A549 (cell line): ENCODE results near the gene COQ8B. TPM values are rescaled to one million over a fixed set of nuclear protein-coding genes. Genes with fewer than 3 reads are reported as not detected.
A peak's percentile ranks its signal among the peaks of the same experiment; 100 is the strongest.

Experiments
- ATAC-seq, 2 experiments: fragments of 200-7000 bp in 1 of 2; fragments of >200 bp in 1 of 2; cut with Nextera tagmentation in 1 of 2; cut with Tn5 transposase in 1 of 2; 3 replicates each; pipeline versions ENCODE4 v1.8.0 to v1.9.1; 2018 to 2020; ENCODE audit warnings: mild to moderate bottlenecking in 1 of 2, moderate library complexity in 1 of 2
- CTCF ChIA-PET: fragments of 300-600 bp; sonication (Branson Sonifier 250); formaldehyde crosslinking; extraction: SDS; loops from one replicate; lab custom pipeline; 2021; ENCODE audit warnings: antibody characterized with exemption, inconsistent platforms; lab: Yijun Ruan, JAX
- POLR2A ChIA-PET: fragments of 350-600 bp; formaldehyde crosslinking; extraction: SDS; loops from one replicate; lab custom pipeline; 2021; ENCODE audit warnings: antibody characterized with exemption, inconsistent platforms; lab: Yijun Ruan, JAX
- DNase-seq, 2 experiments: peaks; one replicate each; pipeline versions ENCODE4 v3.0.0 to v3.0.0-alpha.2; 2011 to 2016; ENCODE audit warnings: low read depth in 1 of 2, low spot score in 1 of 2
- FAIRE-seq: peaks from 2 replicates; lab custom pipeline; 2011; peaks lifted over from hg19 to GRCh38; lab: Jason Lieb, UNC
- H3K27ac ChIP-seq, 2 experiments: fragments of >200 bp; sonication (Bioruptor Twin); formaldehyde crosslinking; 3 replicates each; pipeline ENCODE4 v1.5.1; 2016 to 2017
- H3K4me1 ChIP-seq: fragments of >200 bp; sonication (Bioruptor Twin); formaldehyde crosslinking; 3 replicates; pipeline ENCODE4 v1.6.1; 2016
- H3K4me2 ChIP-seq: fragments of >200 bp; sonication (Bioruptor Twin); formaldehyde crosslinking; 3 replicates; pipeline ENCODE4 v1.6.1; 2016
- H3K4me3 ChIP-seq: fragments of >200 bp; sonication (Bioruptor Twin); formaldehyde crosslinking; 3 replicates; pipeline ENCODE4 v1.5.1; 2016
- H3K9me3 ChIP-seq: fragments of >200 bp; sonication (Bioruptor Twin); formaldehyde crosslinking; 3 replicates; pipeline ENCODE4 v1.6.1; 2016
- CBX2 ChIP-seq: fragments of 200-600 bp; sonication (generic); IDR thresholded peaks from 2 replicates; pipeline ENCODE4 v1.6.1; 2016; ENCODE audit warnings: low read depth, mild to moderate bottlenecking, borderline replicate concordance
- CEBPB ChIP-seq, 2 experiments: fragments of >200 bp in 1 of 2; sonication (Bioruptor Twin) in 1 of 2; formaldehyde crosslinking in 1 of 2; IDR thresholded peaks; 2 replicates each; pipeline ENCODE4 v1.6.1; 2012 to 2016
- FOSB ChIP-seq: fragments of 250-450 bp; sonication (Bioruptor Pico); IDR thresholded peaks from 2 replicates; pipeline ENCODE4 v1.5.0; 2020; ENCODE audit warnings: mild to moderate bottlenecking, moderate library complexity
- HDAC2 ChIP-seq: fragments of 200-600 bp; sonication (generic); IDR thresholded peaks from 2 replicates; pipeline ENCODE4 v1.6.1; 2016
- HOXB13 ChIP-seq: fragments of 250-450 bp; sonication (Bioruptor Pico); IDR thresholded peaks from 2 replicates; pipeline ENCODE4 v1.5.0; 2020; ENCODE audit warnings: low read depth, mild to moderate bottlenecking, moderate library complexity
- JUNB ChIP-seq: fragments of >200 bp; sonication (Bioruptor Twin); formaldehyde crosslinking; IDR thresholded peaks from 2 replicates; pipeline ENCODE4 v1.6.1; 2016
- KDM1A ChIP-seq: fragments of 200-600 bp; sonication (generic); IDR thresholded peaks from 2 replicates; pipeline ENCODE4 v1.6.1; 2016; ENCODE audit warnings: low read depth, mild to moderate bottlenecking
- MYC ChIP-seq: IDR thresholded peaks from 2 replicates; pipeline ENCODE4 v1.6.1; 2012; ENCODE audit warnings: mild to moderate bottlenecking, inconsistent platforms, low read length, improper control_type of control experiment, borderline replicate concordance
- NFE2L2 ChIP-seq: fragments of 150-350 bp; conservative IDR thresholded peaks from 2 replicates; pipeline ENCODE4 v1.6.1; 2014; ENCODE audit warnings: low read length
- NR3C1 ChIP-seq: fragments of >200 bp; sonication (Bioruptor Twin); formaldehyde crosslinking; IDR thresholded peaks from 3 replicates; pipeline ENCODE4 v1.6.1; 2017
- RAD21 ChIP-seq, 2 experiments: fragments of >200 bp in 1 of 2; sonication (Bioruptor Twin) in 1 of 2; formaldehyde crosslinking in 1 of 2; IDR thresholded peaks in 1 of 2; conservative IDR thresholded peaks in 1 of 2; 2 replicates in 1 of 2; 3 replicates in 1 of 2; pipeline ENCODE4 v1.6.1; 2012 to 2018; ENCODE audit warnings: inconsistent platforms in 1 of 2
- RARB ChIP-seq: fragments of 250-450 bp; sonication (Bioruptor Pico); IDR thresholded peaks from 2 replicates; pipeline ENCODE4 v1.8.0; 2021; ENCODE audit warnings: mild to moderate bottlenecking, moderate library complexity
- RCOR1 ChIP-seq: fragments of 150-350 bp; IDR thresholded peaks from 2 replicates; pipeline ENCODE4 v1.6.1; 2014; ENCODE audit warnings: antibody characterized with exemption, low read length, low read depth
- RFX5 ChIP-seq: fragments of 450-650 bp; IDR thresholded peaks from 2 replicates; pipeline ENCODE4 v1.7.1; 2014; ENCODE audit warnings: antibody characterized with exemption, mild to moderate bottlenecking, moderate library complexity
- RNF2 ChIP-seq: fragments of 200-600 bp; sonication (generic); IDR thresholded peaks from 2 replicates; pipeline ENCODE4 v1.6.1; 2016; ENCODE audit warnings: low read depth, mild to moderate bottlenecking, antibody characterized with exemption, moderate library complexity, borderline replicate concordance
- SMC3 ChIP-seq: fragments of >200 bp; sonication (Bioruptor Twin); formaldehyde crosslinking; IDR thresholded peaks from 3 replicates; pipeline ENCODE4 v1.6.1; 2018; ENCODE audit warnings: inconsistent platforms
- SREBF2 ChIP-seq: fragments of 450-650 bp; IDR thresholded peaks from 2 replicates; pipeline ENCODE4 v1.6.1; 2014; ENCODE audit warnings: mild to moderate bottlenecking, moderate library complexity
- WGBS: methylation state at CpG from one replicate; pipeline ENCODE4 v1.1.6; 2017; ENCODE audit errors: missing lambda C conversion rate; 5-methylcytosine and 5-hydroxymethylcytosine counted together
- polyA plus RNA-seq, 4 experiments: library from polyadenylated mRNA; depleted of rRNA in 3 of 4; stranded (reverse); fragments of >200 nt; fragmentation: RNase III in 1 of 4; extraction: RNeasy Plus Mini Kit Qiagen cat#74134 plus additional on column Dnase treatment in 1 of 4; gene quantifications; 2 replicates in 3 of 4; 3 replicates in 1 of 4; pipeline ENCODE4 v1.2.3, GENCODE V29; 2011 to 2017
- TF ChIP-seq, protein P1 (sequence below): IDR thresholded peaks from 2 replicates; pipeline ENCODE4 v1.6.1; 2012; ENCODE audit warnings: low read depth, borderline replicate concordance
- TF ChIP-seq, protein P2 (sequence below): IDR thresholded peaks from 2 replicates; pipeline ENCODE4 v1.6.1; 2012
- TF ChIP-seq, protein P3 (sequence below): fragments of >200 bp; sonication (Bioruptor Twin); formaldehyde crosslinking; IDR thresholded peaks from 2 replicates; pipeline ENCODE4 v1.6.1; 2016
- TF ChIP-seq, protein P4 (sequence below): fragments of >200 bp; sonication (Bioruptor Twin); formaldehyde crosslinking; IDR thresholded peaks from 3 replicates; pipeline ENCODE4 v1.5.1; 2016

The COQ8B gene
- polyA plus RNA-seq, 2 of the 4 experiments (the other 2 are of a cell fraction), result 47.2 to 63.6 TPM

DNA sequence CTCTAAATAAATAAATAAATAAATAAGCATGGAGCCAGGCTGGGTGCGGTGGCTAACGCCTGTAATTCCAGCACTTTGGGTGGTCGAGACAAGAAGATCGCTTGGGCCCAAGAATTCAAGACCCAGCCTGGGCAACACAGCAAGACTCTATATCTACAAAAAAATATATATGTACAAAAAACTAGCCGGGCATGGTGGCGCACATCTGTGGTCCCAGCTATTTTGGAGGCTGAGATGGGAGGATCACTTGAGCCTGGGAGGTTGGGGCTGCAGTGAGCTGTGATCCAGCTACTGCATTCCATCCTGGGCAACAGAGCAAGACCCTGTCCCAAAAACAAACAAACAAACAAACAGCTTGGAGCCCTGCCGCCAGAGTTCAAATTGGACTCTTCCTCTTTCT is 30.9 kb upstream of the COQ8B start:
- ChIA-PET POLR2A (no interaction called here), CTCF (interaction anchor here (0.8 to 15.8 kb wide), 7 partner anchors 19 to 515 kb away, joined by 3 to 199 read pairs (median 4); partner anchors contain the start of genes COQ8B and ITPKC)
- WGBS, result 93% methylated on average over 7 of the region's 7 CpGs
- ATAC-seq (no peak), FAIRE-seq (no peak), DNase-seq (no peak)
- TF ChIP-seq CEBPB (IDR thresholded peaks at IDR 0.05) (no peak), NFE2L2 (no peak), SMC3 (no peak), RCOR1 (no peak), SREBF2 (no peak), RNF2 (no peak), RARB (CRISPR knock-in tag) (no peak), FOSB (CRISPR knock-in tag) (no peak), RFX5 (no peak), NR3C1 (no peak), JUNB (no peak), RAD21 (conservative IDR thresholded peaks at IDR 0.05 in 1 of 2, IDR thresholded peaks at IDR 0.05 in 1 of 2) (no peak), HDAC2 (no peak), KDM1A (no peak), HOXB13 (CRISPR knock-in tag) (no peak), MYC (no peak), CBX2 (no peak)
- TF ChIP-seq, protein P1, sequence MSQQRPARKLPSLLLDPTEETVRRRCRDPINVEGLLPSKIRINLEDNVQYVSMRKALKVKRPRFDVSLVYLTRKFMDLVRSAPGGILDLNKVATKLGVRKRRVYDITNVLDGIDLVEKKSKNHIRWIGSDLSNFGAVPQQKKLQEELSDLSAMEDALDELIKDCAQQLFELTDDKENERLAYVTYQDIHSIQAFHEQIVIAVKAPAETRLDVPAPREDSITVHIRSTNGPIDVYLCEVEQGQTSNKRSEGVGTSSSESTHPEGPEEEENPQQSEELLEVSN, result no peak
- TF ChIP-seq, protein P2, sequence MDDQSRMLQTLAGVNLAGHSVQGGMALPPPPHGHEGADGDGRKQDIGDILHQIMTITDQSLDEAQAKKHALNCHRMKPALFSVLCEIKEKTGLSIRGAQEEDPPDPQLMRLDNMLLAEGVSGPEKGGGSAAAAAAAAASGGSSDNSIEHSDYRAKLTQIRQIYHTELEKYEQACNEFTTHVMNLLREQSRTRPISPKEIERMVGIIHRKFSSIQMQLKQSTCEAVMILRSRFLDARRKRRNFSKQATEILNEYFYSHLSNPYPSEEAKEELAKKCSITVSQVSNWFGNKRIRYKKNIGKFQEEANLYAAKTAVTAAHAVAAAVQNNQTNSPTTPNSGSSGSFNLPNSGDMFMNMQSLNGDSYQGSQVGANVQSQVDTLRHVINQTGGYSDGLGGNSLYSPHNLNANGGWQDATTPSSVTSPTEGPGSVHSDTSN, result no peak
- TF ChIP-seq, protein P3, sequence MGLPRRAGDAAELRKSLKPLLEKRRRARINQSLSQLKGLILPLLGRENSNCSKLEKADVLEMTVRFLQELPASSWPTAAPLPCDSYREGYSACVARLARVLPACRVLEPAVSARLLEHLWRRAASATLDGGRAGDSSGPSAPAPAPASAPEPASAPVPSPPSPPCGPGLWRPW, result no peak
- Histone ChIP-seq H3K4me1 (peaks cover 34% of the 10 kb centered on the region), H3K4me2 (no peak overlapping the region), H3K9me3 (no peaks in the 10 kb centered on the region), H3K27ac (no peak overlapping the region), H3K4me3 (no peak overlapping the region)

DNA sequence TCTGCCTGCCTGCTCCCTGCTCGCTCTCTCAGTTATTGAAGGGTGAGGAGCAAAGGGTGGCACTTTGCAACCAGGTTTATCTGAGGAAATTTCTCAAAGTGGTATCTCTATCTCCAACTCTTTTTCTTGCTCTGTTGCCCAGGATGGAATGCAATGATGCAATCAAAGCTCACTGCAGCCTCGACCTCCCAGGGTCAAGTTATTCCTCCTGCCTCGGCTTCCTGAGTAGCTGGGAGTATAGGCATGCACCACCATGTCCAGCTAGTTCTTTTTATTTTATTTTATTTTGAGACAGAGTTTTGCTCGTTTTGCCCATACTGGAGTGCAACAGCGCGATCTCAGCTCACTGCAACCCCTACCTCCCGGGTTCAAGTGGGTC is 28.7 kb upstream of the COQ8B start:
- TF ChIP-seq, protein P3, result no peak
- TF ChIP-seq, protein P4, sequence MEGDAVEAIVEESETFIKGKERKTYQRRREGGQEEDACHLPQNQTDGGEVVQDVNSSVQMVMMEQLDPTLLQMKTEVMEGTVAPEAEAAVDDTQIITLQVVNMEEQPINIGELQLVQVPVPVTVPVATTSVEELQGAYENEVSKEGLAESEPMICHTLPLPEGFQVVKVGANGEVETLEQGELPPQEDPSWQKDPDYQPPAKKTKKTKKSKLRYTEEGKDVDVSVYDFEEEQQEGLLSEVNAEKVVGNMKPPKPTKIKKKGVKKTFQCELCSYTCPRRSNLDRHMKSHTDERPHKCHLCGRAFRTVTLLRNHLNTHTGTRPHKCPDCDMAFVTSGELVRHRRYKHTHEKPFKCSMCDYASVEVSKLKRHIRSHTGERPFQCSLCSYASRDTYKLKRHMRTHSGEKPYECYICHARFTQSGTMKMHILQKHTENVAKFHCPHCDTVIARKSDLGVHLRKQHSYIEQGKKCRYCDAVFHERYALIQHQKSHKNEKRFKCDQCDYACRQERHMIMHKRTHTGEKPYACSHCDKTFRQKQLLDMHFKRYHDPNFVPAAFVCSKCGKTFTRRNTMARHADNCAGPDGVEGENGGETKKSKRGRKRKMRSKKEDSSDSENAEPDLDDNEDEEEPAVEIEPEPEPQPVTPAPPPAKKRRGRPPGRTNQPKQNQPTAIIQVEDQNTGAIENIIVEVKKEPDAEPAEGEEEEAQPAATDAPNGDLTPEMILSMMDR, result no peak
- TF ChIP-seq CEBPB (IDR thresholded peaks at IDR 0.05), result peak; percentile 59 to 80; a peak in 3 of 4 replicates
- Histone ChIP-seq H3K27ac (peak overlapping the region in 1 of 2 experiments; percentile 64; a peak in 3 of 6 replicates), H3K4me2 (peak overlapping the region; percentile 29), H3K4me1 (peaks cover 30% of the 10 kb centered on the region), H3K9me3 (no peaks in the 10 kb centered on the region), H3K4me3 (no peak overlapping the region)
- FAIRE-seq (no peak), DNase-seq (no peak), ATAC-seq (no peak)
- ChIA-PET CTCF (interaction anchor here (0.9 to 15.8 kb wide), 8 partner anchors 16 to 399 kb away, joined by 3 to 199 read pairs (median 8); partner anchors contain the start of genes EGLN2 and RAB4B), POLR2A (interaction anchor here (0.8 to 1.7 kb wide), 4 partner anchors 28 to 53 kb away, joined by 4 to 6 read pairs (median 4); partner anchors contain the start of genes COQ8B, EGLN2, ITPKC and RAB4B)
- 77% methylated on average over 7 of the region's 7 CpGs for WGBS
